Measurements from ENCODE around the gene HCRTR1. TPM values are rescaled to one million over a fixed set of nuclear protein-coding genes. Genes with fewer than 3 reads are reported as not detected.

HCRTR1 gene
- total RNA-seq, 1 donor from 2014 or later: 0.44 TPM

DNA sequence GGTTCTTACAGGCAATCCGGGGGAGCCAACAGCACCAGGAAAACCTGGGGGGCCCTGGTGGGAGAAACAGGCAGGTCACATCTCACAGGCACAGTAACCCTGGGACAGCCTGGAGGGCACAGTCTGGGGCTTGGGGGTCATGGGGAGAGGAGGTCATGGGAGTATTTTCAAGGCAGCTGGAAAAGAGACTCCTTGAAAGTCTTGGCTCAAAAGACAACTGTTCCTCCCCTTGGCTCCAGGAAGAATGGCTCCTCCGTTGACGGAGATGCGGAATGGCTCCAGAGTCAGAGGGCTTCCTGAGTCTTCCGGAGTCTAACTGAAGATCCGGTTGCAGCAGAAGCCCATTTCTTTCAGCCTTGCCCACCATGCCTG, 53.1 kb downstream of the HCRTR1 start:
- no peak for TF ChIP-seq CTCF (IDR thresholded peaks at IDR 0.05; ENCODE audit: borderline replicate concordance)
- H3K9me3 ChIP-seq (replicated peaks): no peaks in the 10 kb centered on the region
- peaks cover 88% of the 10 kb centered on the region for H3K4me1 ChIP-seq
- DNase-seq: no peak
- H3K27me3 ChIP-seq (ENCODE audit: low read depth): no peaks in the 10 kb centered on the region
- H3K36me3 ChIP-seq: no peaks in the 10 kb centered on the region
- intact Hi-C loops (cut with micrococcal nuclease): no loop called here
- peak overlapping the region; percentile 61 for H3K4me3 ChIP-seq
- peak overlapping the region; percentile 81 for H3K27ac ChIP-seq (replicated peaks)

- Histone ChIP-seq H3K36me3 (no peaks in the 10 kb centered on the region), H3K9me3 (replicated peaks) (no peaks in the 10 kb centered on the region), H3K4me1 (peaks cover 89% of the 10 kb centered on the region), H3K27me3 (ENCODE audit: low read depth) (no peaks in the 10 kb centered on the region), H3K4me3 (peak overlapping the region; percentile 61), H3K27ac (replicated peaks) (peak overlapping the region; percentile 81)
- TF ChIP-seq CTCF (IDR thresholded peaks at IDR 0.05; ENCODE audit: borderline replicate concordance): no peak
- DNase-seq: no peak
- intact Hi-C loops (cut with micrococcal nuclease): no loop called here
Observed at GRCh38 chr1:31671147-31671546, 53.7 kb downstream of the HCRTR1 start.

- intact Hi-C loops (cut with micrococcal nuclease): no loop called here
- no peak for TF ChIP-seq CTCF (IDR thresholded peaks at IDR 0.05; ENCODE audit: borderline replicate concordance)
- peak overlapping the region; percentile 81 for H3K27ac ChIP-seq (replicated peaks)
- H3K4me3 ChIP-seq: no peak overlapping the region
- H3K27me3 ChIP-seq (ENCODE audit: low read depth): no peaks in the 10 kb centered on the region
- no peaks in the 10 kb centered on the region for H3K36me3 ChIP-seq
- no peak for DNase-seq
- H3K9me3 ChIP-seq (replicated peaks): no peaks in the 10 kb centered on the region
- H3K4me1 ChIP-seq: peaks cover 84% of the 10 kb centered on the region
Observed at GRCh38 chr1:31671561-31672201, 54.2 kb downstream of the HCRTR1 start.

GRCh38 chr1:31672986-31673385, 55.5 kb downstream of the HCRTR1 start:
- H3K27ac ChIP-seq (replicated peaks): peak overlapping the region; percentile 54
- H3K9me3 ChIP-seq (replicated peaks): no peaks in the 10 kb centered on the region
- no peak for TF ChIP-seq CTCF (IDR thresholded peaks at IDR 0.05; ENCODE audit: borderline replicate concordance)
- no peaks in the 10 kb centered on the region for H3K27me3 ChIP-seq (ENCODE audit: low read depth)
- intact Hi-C loops (cut with micrococcal nuclease): no loop called here
- peak; percentile 32 for DNase-seq
- no peaks in the 10 kb centered on the region for H3K36me3 ChIP-seq
- H3K4me1 ChIP-seq: peaks cover 77% of the 10 kb centered on the region
- no peak overlapping the region for H3K4me3 ChIP-seq

GRCh38 chr1:31673433-31673832, 55.9 kb downstream of the HCRTR1 start:
- no peak overlapping the region for H3K4me3 ChIP-seq
- H3K27ac ChIP-seq (replicated peaks): peak overlapping the region; percentile 54
- no peaks in the 10 kb centered on the region for H3K9me3 ChIP-seq (replicated peaks)
- no peaks in the 10 kb centered on the region for H3K36me3 ChIP-seq
- no peak for TF ChIP-seq CTCF (IDR thresholded peaks at IDR 0.05; ENCODE audit: borderline replicate concordance)
- peaks cover 77% of the 10 kb centered on the region for H3K4me1 ChIP-seq
- no peaks in the 10 kb centered on the region for H3K27me3 ChIP-seq (ENCODE audit: low read depth)
- intact Hi-C loops (cut with micrococcal nuclease): no loop called here
- DNase-seq: no peak
